NCI-H2171 treated with DMSO at 0.1 percent for 48 hours (cell line): ENCODE measurements around the gene RECQL.

Experiments used
- DNase-seq: peaks from one replicate; lab custom pipeline; 2025; lab: John Stamatoyannopoulos, UW

RECQL gene

GRCh38 chr12:21428241-21428640 is 73.2 kb downstream of the RECQL start:
- no peak for DNase-seq

GRCh38 chr12:21419009-21419699 is 82.3 kb downstream of the RECQL start:
- peak; percentile 69 for DNase-seq
